Measurements from ENCODE around the gene FAM13B.
"Not testable (repeated sequence)": the region's sequence is repeated elsewhere in the genome, so short reads cannot be mapped to it uniquely, and the experiment has no call there.

FAM13B gene

GRCh38 chr5:137975208-137975607 lies 57.7 kb downstream of the FAM13B start:
- no peak for DNase-seq (ENCODE audit: low read depth)
- no peak overlapping the region for H3K4me3 ChIP-seq (ENCODE audit: low read depth, low read length)
- TF ChIP-seq, protein P1, sequence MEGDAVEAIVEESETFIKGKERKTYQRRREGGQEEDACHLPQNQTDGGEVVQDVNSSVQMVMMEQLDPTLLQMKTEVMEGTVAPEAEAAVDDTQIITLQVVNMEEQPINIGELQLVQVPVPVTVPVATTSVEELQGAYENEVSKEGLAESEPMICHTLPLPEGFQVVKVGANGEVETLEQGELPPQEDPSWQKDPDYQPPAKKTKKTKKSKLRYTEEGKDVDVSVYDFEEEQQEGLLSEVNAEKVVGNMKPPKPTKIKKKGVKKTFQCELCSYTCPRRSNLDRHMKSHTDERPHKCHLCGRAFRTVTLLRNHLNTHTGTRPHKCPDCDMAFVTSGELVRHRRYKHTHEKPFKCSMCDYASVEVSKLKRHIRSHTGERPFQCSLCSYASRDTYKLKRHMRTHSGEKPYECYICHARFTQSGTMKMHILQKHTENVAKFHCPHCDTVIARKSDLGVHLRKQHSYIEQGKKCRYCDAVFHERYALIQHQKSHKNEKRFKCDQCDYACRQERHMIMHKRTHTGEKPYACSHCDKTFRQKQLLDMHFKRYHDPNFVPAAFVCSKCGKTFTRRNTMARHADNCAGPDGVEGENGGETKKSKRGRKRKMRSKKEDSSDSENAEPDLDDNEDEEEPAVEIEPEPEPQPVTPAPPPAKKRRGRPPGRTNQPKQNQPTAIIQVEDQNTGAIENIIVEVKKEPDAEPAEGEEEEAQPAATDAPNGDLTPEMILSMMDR (IDR thresholded peaks at IDR 0.05; ENCODE audit: low read depth, low read length): no peak
- TF ChIP-seq POLR2A (IDR thresholded peaks at IDR 0.05; ENCODE audit: extremely low read depth, insufficient read length) (no peak), MAX (IDR thresholded peaks at IDR 0.05; ENCODE audit: low read depth, low read length) (no peak), MYC (IDR thresholded peaks at IDR 0.05; ENCODE audit: low read depth, low read length) (no peak)

DNA sequence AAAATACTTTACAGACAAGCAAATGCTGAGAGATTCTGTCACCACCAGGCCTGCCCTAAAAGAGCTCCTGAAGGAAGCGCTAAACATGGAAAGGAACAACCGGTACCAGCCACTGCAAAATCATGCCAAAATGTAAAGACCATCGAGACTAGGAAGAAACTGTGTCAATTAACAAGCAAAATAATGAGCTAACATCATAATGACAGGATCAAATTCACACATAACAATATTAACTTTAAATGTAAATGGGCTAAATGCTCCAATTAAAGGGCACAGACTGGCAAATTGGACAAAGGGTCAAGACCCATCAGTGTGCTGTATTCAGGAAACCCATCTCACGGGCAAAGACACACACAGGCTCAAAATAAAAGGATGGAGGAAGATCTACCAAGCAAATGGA lies 62.5 kb downstream of the FAM13B start:
- H3K4me3 ChIP-seq (ENCODE audit: low read depth, low read length); DNase-seq (ENCODE audit: low read depth): not testable (repeated sequence)

DNA sequence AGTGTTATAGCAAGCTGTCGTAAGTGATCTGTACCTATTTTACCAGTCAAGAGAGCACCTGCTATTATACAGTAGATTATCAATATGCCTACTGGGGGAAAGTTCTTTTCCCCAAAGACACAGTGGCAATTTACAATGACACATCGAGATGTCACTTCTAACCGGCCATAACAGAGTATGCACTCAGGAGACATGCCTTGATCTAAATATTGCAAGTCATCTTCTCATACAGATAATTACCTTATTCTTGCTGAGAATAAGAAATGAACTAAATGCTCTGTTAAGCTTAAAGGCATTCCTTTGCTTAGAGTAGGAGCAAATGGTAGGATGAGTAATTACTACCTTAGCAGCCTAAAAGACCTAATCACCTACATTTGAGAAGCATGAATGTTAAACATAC lies 72.1 kb downstream of the FAM13B start:
- H3K4me3 ChIP-seq (ENCODE audit: low read depth, low read length): no peak overlapping the region
- TF ChIP-seq, protein P1 (IDR thresholded peaks at IDR 0.05; ENCODE audit: low read depth, low read length): no peak
- no peak for TF ChIP-seq MAX (IDR thresholded peaks at IDR 0.05; ENCODE audit: low read depth, low read length)
- TF ChIP-seq POLR2A (IDR thresholded peaks at IDR 0.05; ENCODE audit: extremely low read depth, insufficient read length): no peak
- no peak for TF ChIP-seq MYC (IDR thresholded peaks at IDR 0.05; ENCODE audit: low read depth, low read length)
- DNase-seq (ENCODE audit: low read depth): no peak

GRCh38 chr5:137960141-137960540 lies 72.7 kb downstream of the FAM13B start:
- no peak for DNase-seq (ENCODE audit: low read depth)
- H3K4me3 ChIP-seq (ENCODE audit: low read depth, low read length): no peak overlapping the region
- TF ChIP-seq MYC (IDR thresholded peaks at IDR 0.05; ENCODE audit: low read depth, low read length) (no peak), POLR2A (IDR thresholded peaks at IDR 0.05; ENCODE audit: extremely low read depth, insufficient read length) (no peak), MAX (IDR thresholded peaks at IDR 0.05; ENCODE audit: low read depth, low read length) (no peak)
- TF ChIP-seq, protein P1 (IDR thresholded peaks at IDR 0.05; ENCODE audit: low read depth, low read length): no peak

DNA sequence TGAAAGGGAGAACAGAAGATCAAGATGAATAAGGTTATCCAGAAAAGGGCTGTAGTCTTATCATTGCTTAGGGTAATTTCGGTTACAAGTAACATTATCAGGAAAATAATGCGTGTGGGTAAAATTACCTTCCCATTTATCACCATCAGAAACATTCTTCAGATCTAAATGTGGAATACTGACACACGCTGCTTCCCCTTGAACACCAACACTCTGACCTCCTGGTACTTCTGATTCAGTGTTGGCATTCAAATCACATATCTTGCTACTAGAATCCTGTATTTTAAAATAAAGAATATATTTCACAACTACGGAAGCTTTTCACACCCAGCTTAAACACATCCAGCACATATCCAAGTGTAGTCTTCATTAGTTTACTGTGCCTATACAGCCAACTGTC lies 73.4 kb downstream of the FAM13B start:
- no peak for TF ChIP-seq MAX (IDR thresholded peaks at IDR 0.05; ENCODE audit: low read depth, low read length)
- TF ChIP-seq POLR2A (IDR thresholded peaks at IDR 0.05; ENCODE audit: extremely low read depth, insufficient read length): no peak
- TF ChIP-seq MYC (IDR thresholded peaks at IDR 0.05; ENCODE audit: low read depth, low read length): no peak
- TF ChIP-seq, protein P1 (IDR thresholded peaks at IDR 0.05; ENCODE audit: low read depth, low read length): no peak
- DNase-seq (ENCODE audit: low read depth): no peak
- no peak overlapping the region for H3K4me3 ChIP-seq (ENCODE audit: low read depth, low read length)

- TF ChIP-seq POLR2A (IDR thresholded peaks at IDR 0.05; ENCODE audit: extremely low read depth, insufficient read length) (no peak), MAX (IDR thresholded peaks at IDR 0.05; ENCODE audit: low read depth, low read length) (no peak), MYC (IDR thresholded peaks at IDR 0.05; ENCODE audit: low read depth, low read length) (no peak)
- TF ChIP-seq, protein P1 (IDR thresholded peaks at IDR 0.05; ENCODE audit: low read depth, low read length): no peak
- no peak for DNase-seq (ENCODE audit: low read depth)
Observed at GRCh38 chr5:137957948-137958347, 74.9 kb downstream of the FAM13B start.

More at GRCh38 chr5:137957948-137958347, 74.9 kb downstream of the FAM13B start:
- no peak overlapping the region for H3K4me3 ChIP-seq (ENCODE audit: low read depth, low read length)

All from NB4 (cell line).